ENCODE measurements around the gene MRPL44.

- TF ChIP-seq CTCF (conservative IDR thresholded peaks at IDR 0.05; ENCODE audit: low read length) = no peak
- TF ChIP-seq EZH2phosphoT487 (IDR thresholded peaks at IDR 0.05; ENCODE audit: borderline replicate concordance) = no peak
Measured at GRCh38 chr2:223999862-224000261, 42.6 kb downstream of the MRPL44 start.
